ENCODE data around the gene BAZ1B.
"Not testable (repeated sequence)": the region's sequence is repeated elsewhere in the genome, so short reads cannot be mapped to it uniquely, and the experiment has no call there.

The BAZ1B gene

GRCh38 chr7:73477376-73477775, 44.7 kb downstream of the BAZ1B start:
- Histone ChIP-seq H3K4me3 (ENCODE audit: low read depth, low read length, poor library complexity, severe bottlenecking) (no peak overlapping the region), H3K4me2 (ENCODE audit: low read length) (no peak overlapping the region), H2AFZ (ENCODE audit: low read length) (no peak overlapping the region), H3K4me1 (ENCODE audit: insufficient read depth, low read length, severe bottlenecking) (no peaks in the 10 kb centered on the region), H3K27me3 (ENCODE audit: insufficient read depth, low read length) (no peaks in the 10 kb centered on the region), H3K9ac (ENCODE audit: low read length) (no peak overlapping the region), H3K9me3 (ENCODE audit: low read length) (no peaks in the 10 kb centered on the region), H3K79me2 (ENCODE audit: insufficient read depth, low read length) (peaks cover 45% of the 10 kb centered on the region), H3K27ac (ENCODE audit: low read depth, low read length, poor library complexity, severe bottlenecking) (no peak overlapping the region), H3K36me3 (ENCODE audit: insufficient read depth, low read length) (peaks cover 94% of the 10 kb centered on the region), H4K20me1 (ENCODE audit: insufficient read depth, low read length) (no peaks in the 10 kb centered on the region; the same call in 1 of the 2 replicates), H3F3A (ENCODE audit: insufficient read depth, low read length) (no peaks in the 10 kb centered on the region), H3K9me2 (ENCODE audit: low read depth, low read length) (no peaks in the 10 kb centered on the region)
- TF ChIP-seq, protein P1, sequence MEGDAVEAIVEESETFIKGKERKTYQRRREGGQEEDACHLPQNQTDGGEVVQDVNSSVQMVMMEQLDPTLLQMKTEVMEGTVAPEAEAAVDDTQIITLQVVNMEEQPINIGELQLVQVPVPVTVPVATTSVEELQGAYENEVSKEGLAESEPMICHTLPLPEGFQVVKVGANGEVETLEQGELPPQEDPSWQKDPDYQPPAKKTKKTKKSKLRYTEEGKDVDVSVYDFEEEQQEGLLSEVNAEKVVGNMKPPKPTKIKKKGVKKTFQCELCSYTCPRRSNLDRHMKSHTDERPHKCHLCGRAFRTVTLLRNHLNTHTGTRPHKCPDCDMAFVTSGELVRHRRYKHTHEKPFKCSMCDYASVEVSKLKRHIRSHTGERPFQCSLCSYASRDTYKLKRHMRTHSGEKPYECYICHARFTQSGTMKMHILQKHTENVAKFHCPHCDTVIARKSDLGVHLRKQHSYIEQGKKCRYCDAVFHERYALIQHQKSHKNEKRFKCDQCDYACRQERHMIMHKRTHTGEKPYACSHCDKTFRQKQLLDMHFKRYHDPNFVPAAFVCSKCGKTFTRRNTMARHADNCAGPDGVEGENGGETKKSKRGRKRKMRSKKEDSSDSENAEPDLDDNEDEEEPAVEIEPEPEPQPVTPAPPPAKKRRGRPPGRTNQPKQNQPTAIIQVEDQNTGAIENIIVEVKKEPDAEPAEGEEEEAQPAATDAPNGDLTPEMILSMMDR (IDR thresholded peaks at IDR 0.05; ENCODE audit: low read length): no peak
- no peak for TF ChIP-seq EZH2 (IDR thresholded peaks at IDR 0.05; ENCODE audit: borderline replicate concordance, low read length)

- no peaks in the 10 kb centered on the region for H3K27me3 ChIP-seq (ENCODE audit: insufficient read depth, low read length)
- no peak overlapping the region for H3K27ac ChIP-seq (ENCODE audit: low read depth, low read length, poor library complexity, severe bottlenecking)
- H3K4me3 ChIP-seq (ENCODE audit: low read depth, low read length, poor library complexity, severe bottlenecking): no peak overlapping the region
- no peaks in the 10 kb centered on the region for H3K9me3 ChIP-seq (ENCODE audit: low read length)
- peaks cover 18% of the 10 kb centered on the region for H3K79me2 ChIP-seq (ENCODE audit: insufficient read depth, low read length)
- H2AFZ ChIP-seq (ENCODE audit: low read length): no peak overlapping the region
- TF ChIP-seq, protein P1 (IDR thresholded peaks at IDR 0.05; ENCODE audit: low read length): no peak
- TF ChIP-seq EZH2 (IDR thresholded peaks at IDR 0.05; ENCODE audit: borderline replicate concordance, low read length): no peak
- no peaks in the 10 kb centered on the region for H3K4me1 ChIP-seq (ENCODE audit: insufficient read depth, low read length, severe bottlenecking)
- H3K9ac ChIP-seq (ENCODE audit: low read length): no peak overlapping the region
- no peak overlapping the region for H3K4me2 ChIP-seq (ENCODE audit: low read length)
- peaks cover 94% of the 10 kb centered on the region for H3K36me3 ChIP-seq (ENCODE audit: insufficient read depth, low read length)
- no peaks in the 10 kb centered on the region for H3K9me2 ChIP-seq (ENCODE audit: low read depth, low read length)
- no peaks in the 10 kb centered on the region for H3F3A ChIP-seq (ENCODE audit: insufficient read depth, low read length)
- H4K20me1 ChIP-seq (ENCODE audit: insufficient read depth, low read length): peaks cover 3% of the 10 kb centered on the region; the same call in 1 of the 2 replicates
Observed at GRCh38 chr7:73470208-73470607, 51.9 kb downstream of the BAZ1B start.

DNA sequence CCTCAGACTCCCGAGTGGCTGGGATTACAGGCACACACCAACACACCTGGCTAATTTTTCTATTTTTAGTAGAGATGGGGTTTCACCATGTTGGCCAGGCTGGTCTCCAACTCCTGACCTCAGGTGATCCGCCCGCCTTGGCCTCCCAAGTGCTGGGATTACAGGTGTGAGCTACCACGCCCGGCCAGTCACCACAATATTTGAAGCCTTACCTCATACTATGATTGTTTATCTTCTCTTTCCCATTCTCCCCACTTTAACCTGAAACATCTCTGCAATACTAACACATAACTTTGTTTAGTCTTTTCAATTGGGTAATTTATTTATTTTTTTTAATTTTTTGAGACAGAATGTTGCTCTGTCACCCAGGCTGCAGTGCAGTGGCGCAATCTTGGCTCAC, 55.0 kb downstream of the BAZ1B start:
- H3F3A ChIP-seq (ENCODE audit: insufficient read depth, low read length); H3K79me2 ChIP-seq (ENCODE audit: insufficient read depth, low read length); H3K9me2 ChIP-seq (ENCODE audit: low read depth, low read length); H3K27ac ChIP-seq (ENCODE audit: low read depth, low read length, poor library complexity, severe bottlenecking); H3K9ac ChIP-seq (ENCODE audit: low read length); H2AFZ ChIP-seq (ENCODE audit: low read length); H3K4me1 ChIP-seq (ENCODE audit: insufficient read depth, low read length, severe bottlenecking); H3K4me2 ChIP-seq (ENCODE audit: low read length); H3K27me3 ChIP-seq (ENCODE audit: insufficient read depth, low read length); H4K20me1 ChIP-seq (ENCODE audit: insufficient read depth, low read length); H3K9me3 ChIP-seq (ENCODE audit: low read length); H3K4me3 ChIP-seq (ENCODE audit: low read depth, low read length, poor library complexity, severe bottlenecking): not testable (repeated sequence)
- peaks cover 100% of the 10 kb centered on the region for H3K36me3 ChIP-seq (ENCODE audit: insufficient read depth, low read length)

GRCh38 chr7:73466112-73466511, 56.0 kb downstream of the BAZ1B start:
- Histone ChIP-seq H2AFZ (ENCODE audit: low read length) (no peak overlapping the region), H3F3A (ENCODE audit: insufficient read depth, low read length) (no peaks in the 10 kb centered on the region), H3K79me2 (ENCODE audit: insufficient read depth, low read length) (no peaks in the 10 kb centered on the region; the same call in 1 of the 2 replicates), H3K4me3 (ENCODE audit: low read depth, low read length, poor library complexity, severe bottlenecking) (no peak overlapping the region), H3K9me2 (ENCODE audit: low read depth, low read length) (no peaks in the 10 kb centered on the region), H3K27me3 (ENCODE audit: insufficient read depth, low read length) (no peaks in the 10 kb centered on the region), H3K4me1 (ENCODE audit: insufficient read depth, low read length, severe bottlenecking) (no peaks in the 10 kb centered on the region), H3K4me2 (ENCODE audit: low read length) (no peak overlapping the region), H4K20me1 (ENCODE audit: insufficient read depth, low read length) (0 out of 2 replicates have a peak, but pooled peaks cover 2% of the 10 kb centered on the region), H3K9me3 (ENCODE audit: low read length) (no peaks in the 10 kb centered on the region), H3K27ac (ENCODE audit: low read depth, low read length, poor library complexity, severe bottlenecking) (no peak overlapping the region), H3K9ac (ENCODE audit: low read length) (no peak overlapping the region), H3K36me3 (ENCODE audit: insufficient read depth, low read length) (peaks cover 100% of the 10 kb centered on the region)
- TF ChIP-seq, protein P1 (IDR thresholded peaks at IDR 0.05; ENCODE audit: low read length): no peak
- no peak for TF ChIP-seq EZH2 (IDR thresholded peaks at IDR 0.05; ENCODE audit: borderline replicate concordance, low read length)

Measured in OCI-LY1 (cell line).